GM23338 (cell line): ENCODE data around the gene TRIM34. TPM values are rescaled to one million over a fixed set of nuclear protein-coding genes. Genes with fewer than 3 reads are reported as not detected.

ENCODE experiments used
- ATAC-seq: fragments of 200-7000 bp; cut with Tn5 transposase; 3 replicates; pipeline ENCODE4 v1.9.1; 2020
- DNase-seq: peaks from one replicate; pipeline ENCODE4 v3.0.0-alpha.2; 2015; ENCODE audit warnings: low spot score
- H2AFZ ChIP-seq: fragments of 200-600 bp; sonication (generic); 2 replicates; pipeline ENCODE4 v1.8.0; 2016; ENCODE audit warnings: antibody characterized with exemption, mild to moderate bottlenecking, moderate library complexity
- H3F3A ChIP-seq: fragments of 200-600 bp; sonication (generic); replicated peaks from 2 replicates; pipeline ENCODE4 v1.8.0; 2017; ENCODE audit warnings: antibody characterized with exemption, mixed run types, low read depth
- H3K27ac ChIP-seq: fragments of 200-600 bp; sonication (generic); 2 replicates; pipeline ENCODE4 v1.6.1; 2016; ENCODE audit warnings: low read depth
- H3K27me3 ChIP-seq: fragments of 200-600 bp; sonication (generic); 2 replicates; pipeline ENCODE4 v1.8.0; 2016; ENCODE audit warnings: mild to moderate bottlenecking, mixed run types, moderate library complexity; ENCODE audit not compliant: insufficient read depth
- H3K36me3 ChIP-seq: fragments of 200-600 bp; sonication (generic); 2 replicates; pipeline ENCODE4 v1.8.0; 2016; ENCODE audit warnings: mild to moderate bottlenecking; ENCODE audit not compliant: insufficient read depth
- H3K4me1 ChIP-seq: fragments of 200-600 bp; sonication (generic); 2 replicates; pipeline ENCODE4 v1.8.0; 2016; ENCODE audit warnings: mild to moderate bottlenecking, moderate library complexity; ENCODE audit not compliant: insufficient read depth
- H3K4me2 ChIP-seq: fragments of 200-600 bp; sonication (generic); 2 replicates; pipeline ENCODE4 v1.7.1; 2017; ENCODE audit warnings: mixed run types
- H3K4me3 ChIP-seq: fragments of 200-600 bp; sonication (generic); 2 replicates; pipeline ENCODE4 v1.6.1; 2016; ENCODE audit warnings: mixed run types
- H3K79me2 ChIP-seq: fragments of 200-600 bp; sonication (generic); replicated peaks from 2 replicates; pipeline ENCODE4 v1.8.0; 2017; ENCODE audit warnings: mild to moderate bottlenecking; ENCODE audit not compliant: insufficient read depth
- H3K9me2 ChIP-seq: fragments of 200-600 bp; sonication (generic); 2 replicates; pipeline ENCODE4 v1.8.0; 2017; ENCODE audit not compliant: insufficient read depth
- H4K20me1 ChIP-seq: fragments of 200-600 bp; sonication (generic); replicated peaks from 2 replicates; pipeline ENCODE4 v1.8.0; 2017; ENCODE audit warnings: mild to moderate bottlenecking; ENCODE audit not compliant: insufficient read depth
- H3K27ac Mint-ChIP-seq: 2 replicates; pipeline ENCODE4 v1.8.0; 2020; ENCODE audit warnings: inconsistent platforms, mild to moderate bottlenecking, moderate library complexity, mixed read lengths
- H3K27me3 Mint-ChIP-seq: 3 replicates; pipeline ENCODE4 v1.8.0; 2022; ENCODE audit warnings: low read depth, mild to moderate bottlenecking, moderate library complexity, mixed read lengths, inconsistent platforms; ENCODE audit not compliant: insufficient read depth, poor library complexity
- H3K36me3 Mint-ChIP-seq: 3 replicates; pipeline ENCODE4 v1.8.0; 2021; ENCODE audit warnings: low read depth, mild to moderate bottlenecking, inconsistent platforms, moderate library complexity, mixed read lengths
- H3K4me1 Mint-ChIP-seq: 3 replicates; pipeline ENCODE4 v1.8.0; 2020; ENCODE audit warnings: mild to moderate bottlenecking, inconsistent platforms, mixed read lengths
- H3K4me3 Mint-ChIP-seq: 3 replicates; pipeline ENCODE4 v1.8.0; 2021; ENCODE audit warnings: moderate library complexity, mild to moderate bottlenecking, inconsistent platforms, mixed read lengths
- H3K9me3 Mint-ChIP-seq: 3 replicates; pipeline ENCODE4 v1.8.0; 2020; ENCODE audit warnings: moderate library complexity, mild to moderate bottlenecking, inconsistent platforms, mixed read lengths
- CREB1 ChIP-seq: fragments of 250-450 bp; sonication (Bioruptor Pico); IDR thresholded peaks from 2 replicates; pipeline ENCODE4 v1.5.0; 2020; ENCODE audit warnings: low read depth, mild to moderate bottlenecking, moderate library complexity
- ETS1 ChIP-seq: IDR thresholded peaks from 2 replicates; pipeline ENCODE4 v1.6.1; 2016; ENCODE audit warnings: antibody characterized with exemption
- EZH2phosphoT487 ChIP-seq: fragments of 200-600 bp; sonication (generic); IDR thresholded peaks from one replicate; pipeline ENCODE4 v1.8.1; 2018; ENCODE audit warnings: antibody characterized with exemption; ENCODE audit not compliant: unreplicated experiment
- JUNB ChIP-seq: IDR thresholded peaks from one replicate; pipeline ENCODE4 v1.6.1; 2016; ENCODE audit warnings: antibody characterized with exemption; ENCODE audit not compliant: unreplicated experiment
- NANOG ChIP-seq: IDR thresholded peaks from 2 replicates; pipeline ENCODE4 v1.6.1; 2016; ENCODE audit warnings: antibody characterized with exemption, borderline replicate concordance
- POLR2AphosphoS5 ChIP-seq: IDR thresholded peaks from 2 replicates; pipeline ENCODE4 v1.6.1; 2016; ENCODE audit warnings: antibody characterized with exemption, low read depth
- STAT1 ChIP-seq: IDR thresholded peaks from one replicate; pipeline ENCODE4 v1.6.1; 2016; ENCODE audit warnings: antibody characterized with exemption; ENCODE audit not compliant: unreplicated experiment
- ZNF331 ChIP-seq: fragments of 250-450 bp; sonication (Bioruptor Pico); IDR thresholded peaks from 2 replicates; pipeline ENCODE4 v1.5.0; 2020; ENCODE audit warnings: low read depth, mild to moderate bottlenecking, moderate library complexity
- ZNF462 ChIP-seq: fragments of 250-450 bp; sonication (Bioruptor Pico); IDR thresholded peaks from 2 replicates; pipeline ENCODE4 v1.5.0; 2020; ENCODE audit warnings: mild to moderate bottlenecking, moderate library complexity
- polyA plus RNA-seq: library from polyadenylated mRNA; unstranded; fragments of >200 nt; fragmentation: Nextera tagmentation; extraction: Ambion mirVana; gene quantifications from 2 replicates; pipeline ENCODE4 v1.2.1, GENCODE V29; 2016
- total RNA-seq: library from RNA; depleted of rRNA; stranded (reverse); fragments of >200 nt; shearing (Covaris generic); gene quantifications from 2 replicates; pipeline ENCODE4 v1.2.3, GENCODE V29; 2014; rRNA removed

TRIM34 gene
- total and polyA plus RNA-seq, 2 experiments from 2014 or later = 1.9 to 2.6 TPM

- no peaks in the 10 kb centered on the region for H4K20me1 ChIP-seq
- H3K79me2 ChIP-seq = peaks cover 32% of the 10 kb centered on the region
- no peak overlapping the region for H3K4me3 ChIP-seq
- H3K9me3 Mint-ChIP-seq = peaks cover 11% of the 10 kb centered on the region; the same call in 2 of the 3 replicates
- peaks cover 4% of the 10 kb centered on the region for H3K27me3 Mint-ChIP-seq
- no peak overlapping the region for H3K4me2 ChIP-seq
- no peaks in the 10 kb centered on the region for H3K27me3 ChIP-seq
- H3K36me3 ChIP-seq = peaks cover 5% of the 10 kb centered on the region; the same call in 1 of the 2 replicates
- H3K4me1 ChIP-seq = peaks cover 21% of the 10 kb centered on the region
- no peak overlapping the region for H3K27ac ChIP-seq
- no peak overlapping the region for H3K4me3 Mint-ChIP-seq
- ATAC-seq (no peak), DNase-seq (no peak)
- H2AFZ ChIP-seq = no peak overlapping the region
- no peak overlapping the region for H3K27ac Mint-ChIP-seq
- TF ChIP-seq NANOG = no peak
- no peak for TF ChIP-seq ZNF462 (CRISPR knock-in tag)
- TF ChIP-seq POLR2AphosphoS5 = no peak
- TF ChIP-seq ZNF331 (CRISPR knock-in tag) = no peak
- no peak for TF ChIP-seq EZH2phosphoT487
- TF ChIP-seq STAT1 = no peak
- TF ChIP-seq JUNB = no peak
- no peak for TF ChIP-seq CREB1 (CRISPR knock-in tag)
- no peak for TF ChIP-seq ETS1
- peaks cover 7% of the 10 kb centered on the region; the same call in 1 of the 2 replicates for H3K9me2 ChIP-seq
- H3F3A ChIP-seq = no peaks in the 10 kb centered on the region
- peaks cover 24% of the 10 kb centered on the region for H3K36me3 Mint-ChIP-seq
- peaks cover 24% of the 10 kb centered on the region for H3K4me1 Mint-ChIP-seq
These were observed 67.2 kb downstream of the TRIM34 start for GRCh38 chr11:5691964-5692361.

Other genes starting within 250 kb of the TRIM34 start
- gene OR51M1, start 241.2 kb upstream of the TRIM34 start, total RNA-seq = 0.03 and 0.35 TPM in 2 replicates
- gene OR51M1, start 241.2 kb upstream of the TRIM34 start, polyA plus RNA-seq = not detected in 2 replicates
- not detected in 2 replicates for gene OR51Q1, start 202.9 kb upstream of the TRIM34 start, total RNA-seq
- gene OR51Q1, start 202.9 kb upstream of the TRIM34 start, polyA plus RNA-seq = not detected in 2 replicates
- 1.1 TPM in 1 of 2 replicates, not detected in the other for gene OR51I1, start 183.5 kb upstream of the TRIM34 start, total RNA-seq
- not detected in 2 replicates for gene OR51I1, start 183.5 kb upstream of the TRIM34 start, polyA plus RNA-seq
- gene OR51I2, start 175.7 kb upstream of the TRIM34 start, total RNA-seq = not detected in 2 replicates
- gene OR51I2, start 175.7 kb upstream of the TRIM34 start, polyA plus RNA-seq = not detected in 2 replicates
- gene OR52D1, start 136.3 kb upstream of the TRIM34 start, total RNA-seq = not detected in 2 replicates
- gene OR52D1, start 136.3 kb upstream of the TRIM34 start, polyA plus RNA-seq = not detected in 2 replicates
- gene UBQLN3, start 115.0 kb upstream of the TRIM34 start, total RNA-seq = not detected in 2 replicates
- not detected in 2 replicates for gene UBQLN3, start 115.0 kb upstream of the TRIM34 start, polyA plus RNA-seq
- gene UBQLNL, start 108.3 kb upstream of the TRIM34 start, total RNA-seq = 0.35 and 0.52 TPM in 2 replicates
- gene UBQLNL, start 108.3 kb upstream of the TRIM34 start, polyA plus RNA-seq = 0.09 TPM in 1 of 2 replicates, not detected in the other
- 0.28 TPM in 1 of 2 replicates, not detected in the other for gene OR52H1, start 76.5 kb upstream of the TRIM34 start, total RNA-seq
- gene OR52H1, start 76.5 kb upstream of the TRIM34 start, polyA plus RNA-seq = not detected in 2 replicates
- gene OR52B6, start 44.1 kb upstream of the TRIM34 start, total RNA-seq = not detected in 2 replicates
- not detected in 2 replicates for gene OR52B6, start 44.1 kb upstream of the TRIM34 start, polyA plus RNA-seq
- gene TRIM6, start 28.4 kb upstream of the TRIM34 start, total RNA-seq = 49.0 and 50.8 TPM in 2 replicates
- 24.3 and 26.4 TPM in 2 replicates for gene TRIM6, start 28.4 kb upstream of the TRIM34 start, polyA plus RNA-seq
- 17.7 and 20.8 TPM in 2 replicates for gene TRIM5, start 60.1 kb downstream of the TRIM34 start, total RNA-seq
- gene TRIM5, start 60.1 kb downstream of the TRIM34 start, polyA plus RNA-seq = 16.1 and 21.0 TPM in 2 replicates
- 30.9 and 41.1 TPM in 2 replicates for gene TRIM22, start 64.8 kb downstream of the TRIM34 start, total RNA-seq
- 17.8 and 23.9 TPM in 2 replicates for gene TRIM22, start 64.8 kb downstream of the TRIM34 start, polyA plus RNA-seq
- gene OR56B1, start 111.4 kb downstream of the TRIM34 start, total RNA-seq = 0.28 TPM in 1 of 2 replicates, not detected in the other
- not detected in 2 replicates for gene OR56B1, start 111.4 kb downstream of the TRIM34 start, polyA plus RNA-seq
- 0.27 TPM in 1 of 2 replicates, not detected in the other for gene OR52N4, start 129.2 kb downstream of the TRIM34 start, total RNA-seq
- not detected in 2 replicates for gene OR52N4, start 129.2 kb downstream of the TRIM34 start, polyA plus RNA-seq
- gene OR52N5, start 158.4 kb downstream of the TRIM34 start, total RNA-seq = not detected in 2 replicates
- gene OR52N5, start 158.4 kb downstream of the TRIM34 start, polyA plus RNA-seq = not detected in 2 replicates
- gene OR52N1, start 166.3 kb downstream of the TRIM34 start, total RNA-seq = not detected in 2 replicates
- gene OR52N1, start 166.3 kb downstream of the TRIM34 start, polyA plus RNA-seq = not detected in 2 replicates
- 0.89 TPM in 1 of 2 replicates, not detected in the other for gene OR52N2, start 183.9 kb downstream of the TRIM34 start, total RNA-seq
- gene OR52N2, start 183.9 kb downstream of the TRIM34 start, polyA plus RNA-seq = 0.19 and 0.43 TPM in 2 replicates
- gene OR52E6, start 216.9 kb downstream of the TRIM34 start, total RNA-seq = 0.66 TPM in 1 of 2 replicates, not detected in the other
- gene OR52E6, start 216.9 kb downstream of the TRIM34 start, polyA plus RNA-seq = not detected in 2 replicates
- gene OR52E8, start 232.7 kb downstream of the TRIM34 start, total RNA-seq = 0.21 TPM in 1 of 2 replicates, not detected in the other
- gene OR52E8, start 232.7 kb downstream of the TRIM34 start, polyA plus RNA-seq = not detected in 2 replicates